HCT116 (cell line): ENCODE data around the gene FAM50A. TPM values are rescaled to one million over a fixed set of nuclear protein-coding genes. Genes with fewer than 3 reads are reported as not detected.

Experiments used
- ATAC-seq: fragments of 200-7000 bp; cut with Tn5 transposase; 2 replicates; pipeline ENCODE4 v1.9.1; 2020; ENCODE audit warnings: mild to moderate bottlenecking, moderate library complexity
- BruUV-seq: library from RNA; stranded (reverse); fragments of 400-500 nt; replicated peaks from 2 replicates; lab custom pipeline; 2021; lab: Mats Ljungman, UMichigan
- CTCF ChIA-PET: fragments of 300-600 bp; sonication (Branson Sonifier 250); formaldehyde crosslinking; loops from one replicate; lab custom pipeline; 2021; ENCODE audit warnings: antibody characterized with exemption; lab: Charles Lee
- POLR2A ChIA-PET: fragments of 300-600, 350-600 bp; sonication (Branson Sonifier 250); formaldehyde crosslinking; loops from one replicate; lab custom pipeline; 2021; ENCODE audit warnings: antibody characterized with exemption; lab: Charles Lee
- RAD21 ChIA-PET, 2 experiments: fragments of 300-600 bp; sonication (Branson Sonifier 250); formaldehyde crosslinking; loops; one replicate each; lab custom pipeline; 2023; ENCODE audit warnings: low total read pairs in 2 of 2; ENCODE audit not compliant: uncharacterized antibody in 2 of 2, unreplicated experiment in 2 of 2, low non-redundant PET in 1 of 2; lab: Charles Lee
- DNase-seq: peaks from one replicate; pipeline ENCODE4 v3.0.0-alpha.2; 2010; ENCODE audit warnings: low read depth, low spot score
- H2AFZ ChIP-seq: fragments of 200-600 bp; shearing (Covaris generic), sonication (generic); 2 replicates; pipeline ENCODE4 v1.6.1; 2017; ENCODE audit warnings: low read depth, mixed run types, mixed read lengths, antibody characterized with exemption, low read length; ENCODE audit not compliant: poor library complexity, severe bottlenecking
- H3K27ac ChIP-seq: 2 replicates; pipeline ENCODE4 v1.5.1; 2012; ENCODE audit warnings: low read depth, low read length
- H3K27me3 ChIP-seq: fragments of 200-600 bp; sonication (generic); 2 replicates; pipeline ENCODE4 v1.6.1; 2016; ENCODE audit warnings: mixed run types, low read length, mixed read lengths; ENCODE audit not compliant: insufficient read depth
- H3K36me3 ChIP-seq, 2 experiments: fragments of 200-500 bp in 1 of 2; fragments of 200-600 bp in 1 of 2; sonication (Bioruptor generic) in 1 of 2; sonication (generic) in 1 of 2; 2 replicates each; pipeline versions ENCODE4 v1.5.1 to v1.6.1; 2014 to 2016; ENCODE audit warnings: low read length in 2 of 2, inconsistent platforms in 1 of 2, mixed read lengths in 1 of 2, mixed run types in 1 of 2; ENCODE audit not compliant: insufficient read depth in 2 of 2, control insufficient read depth in 1 of 2
- H3K4me1 ChIP-seq, 2 experiments: fragments of 200-600 bp in 1 of 2; sonication (generic) in 1 of 2; 2 replicates each; pipeline versions ENCODE4 v1.5.1 to v1.6.1; 2012 to 2017; ENCODE audit warnings: low read length in 2 of 2, inconsistent platforms in 1 of 2, mild to moderate bottlenecking in 1 of 2, mixed read lengths in 1 of 2, mixed run types in 1 of 2, moderate library complexity in 1 of 2; ENCODE audit not compliant: insufficient read depth in 2 of 2, control insufficient read depth in 1 of 2
- H3K4me2 ChIP-seq: fragments of 200-600 bp; sonication (generic); 2 replicates; pipeline ENCODE4 v1.6.1; 2017; ENCODE audit warnings: mixed run types, low read length, mixed read lengths
- H3K4me3 ChIP-seq, 2 experiments: fragments of 200-600 bp in 1 of 2; sonication (generic) in 1 of 2; replicated peaks in 1 of 2; 2 replicates each; pipeline ENCODE4 v1.5.1; 2011 to 2016; ENCODE audit warnings: low read length in 2 of 2, control low read depth in 1 of 2, low read depth in 1 of 2, mild to moderate bottlenecking in 1 of 2, mixed read lengths in 1 of 2, mixed run types in 1 of 2
- H3K79me2 ChIP-seq: fragments of 200-600 bp; sonication (generic); 2 replicates; pipeline ENCODE4 v1.6.1; 2017; ENCODE audit warnings: mild to moderate bottlenecking, mixed run types, low read length, moderate library complexity, mixed read lengths; ENCODE audit not compliant: insufficient read depth
- H3K9ac ChIP-seq: fragments of 200-600 bp; sonication (generic); 2 replicates; pipeline ENCODE4 v1.6.1; 2016; ENCODE audit warnings: low read length, mixed read lengths
- H3K9me2 ChIP-seq: fragments of 200-600 bp; sonication (generic), shearing (Covaris generic); 2 replicates; pipeline ENCODE4 v1.6.1; 2017; ENCODE audit warnings: mixed run types, mild to moderate bottlenecking, moderate library complexity; ENCODE audit not compliant: insufficient read depth
- H3K9me3 ChIP-seq, 2 experiments: fragments of 200-500 bp in 1 of 2; fragments of 200-600 bp in 1 of 2; sonication (Bioruptor generic) in 1 of 2; sonication (generic) in 1 of 2; 2 replicates each; pipeline ENCODE4 v1.6.1; 2014 to 2017; ENCODE audit warnings: low read length in 2 of 2, mixed read lengths in 2 of 2, inconsistent platforms in 1 of 2, low read depth in 1 of 2, mild to moderate bottlenecking in 1 of 2, mixed run types in 1 of 2, moderate library complexity in 1 of 2; ENCODE audit not compliant: control insufficient read depth in 1 of 2, insufficient read depth in 1 of 2
- H4K20me1 ChIP-seq: fragments of 200-600 bp; sonication (generic), shearing (Covaris generic); 2 replicates; pipeline ENCODE4 v1.6.1; 2017; ENCODE audit warnings: mixed run types, mild to moderate bottlenecking, moderate library complexity; ENCODE audit not compliant: insufficient read depth
- ATF3 ChIP-seq: IDR thresholded peaks from 2 replicates; pipeline ENCODE4 v1.6.1; 2012
- CBX3 ChIP-seq: IDR thresholded peaks from 2 replicates; pipeline ENCODE4 v1.6.1; 2012; ENCODE audit warnings: low read depth
- CEBPB ChIP-seq: IDR thresholded peaks from 2 replicates; pipeline ENCODE4 v1.6.1; 2012; ENCODE audit warnings: low read depth
- CTCF ChIP-seq, 3 experiments: fragments of 200-600 bp in 1 of 3; sonication (generic) in 1 of 3; IDR thresholded peaks in 2 of 3; conservative IDR thresholded peaks in 1 of 3; 2 replicates each; pipeline ENCODE4 v1.5.1; 2012 to 2017; ENCODE audit warnings: low read depth in 2 of 3, low read length in 2 of 3, antibody characterized with exemption in 1 of 3, borderline replicate concordance in 1 of 3, control low read depth in 1 of 3, mild to moderate bottlenecking in 1 of 3, mixed read lengths in 1 of 3, mixed run types in 1 of 3, moderate library complexity in 1 of 3; ENCODE audit not compliant: insufficient read depth in 1 of 3
- EGR1 ChIP-seq: IDR thresholded peaks from 2 replicates; pipeline ENCODE4 v1.6.1; 2012; ENCODE audit warnings: low read depth
- ELF1 ChIP-seq: IDR thresholded peaks from 2 replicates; pipeline ENCODE4 v1.6.1; 2012; ENCODE audit warnings: low read depth, borderline replicate concordance
- EZH2 ChIP-seq: fragments of 200-600 bp; sonication (generic); IDR thresholded peaks from 2 replicates; pipeline ENCODE4 v1.6.1; 2017; ENCODE audit warnings: antibody characterized with exemption, mixed run types
- FOSL1 ChIP-seq: IDR thresholded peaks from 2 replicates; pipeline ENCODE4 v1.6.1; 2012; ENCODE audit warnings: low read depth
- JUND ChIP-seq: IDR thresholded peaks from 2 replicates; pipeline ENCODE4 v1.6.1; 2012
- MAX ChIP-seq: IDR thresholded peaks from 2 replicates; pipeline ENCODE4 v1.6.1; 2012
- POLR2A ChIP-seq: IDR thresholded peaks from 2 replicates; pipeline ENCODE4 v1.7.0; 2011; ENCODE audit warnings: borderline replicate concordance; ENCODE audit not compliant: insufficient read depth, insufficient read length; ENCODE audit errors: extremely low read depth
- POLR2AphosphoS5 ChIP-seq: IDR thresholded peaks from 2 replicates; pipeline ENCODE4 v1.6.1; 2011; ENCODE audit warnings: mild to moderate bottlenecking, low read depth, low read length, moderate library complexity
- RAD21 ChIP-seq: IDR thresholded peaks from 2 replicates; pipeline ENCODE4 v1.6.1; 2012; ENCODE audit warnings: low read depth, mild to moderate bottlenecking
- REST ChIP-seq: IDR thresholded peaks from 2 replicates; pipeline ENCODE4 v1.6.1; 2012; ENCODE audit warnings: low read depth
- SP1 ChIP-seq: IDR thresholded peaks from 2 replicates; pipeline ENCODE4 v1.6.1; 2012; ENCODE audit warnings: low read depth
- SRF ChIP-seq: IDR thresholded peaks from 2 replicates; pipeline ENCODE4 v1.6.1; 2012; ENCODE audit warnings: low read depth
- YY1 ChIP-seq: IDR thresholded peaks from 2 replicates; pipeline ENCODE4 v1.6.1; 2011; ENCODE audit warnings: low read length, low read depth, moderate library complexity, mild to moderate bottlenecking; ENCODE audit not compliant: insufficient replicate concordance; ENCODE audit errors: extremely low read depth
- ZFX ChIP-seq: fragments of 450-650 bp; IDR thresholded peaks from 2 replicates; pipeline ENCODE4 v1.6.1; 2017
- ZNF274 ChIP-seq: fragments of 200-500 bp; sonication (Bioruptor generic); IDR thresholded peaks from 2 replicates; pipeline ENCODE4 v1.6.1; 2014; ENCODE audit warnings: mild to moderate bottlenecking, low read depth, low read length, inconsistent platforms
- intact Hi-C: fragments of 100-400 bp; cut with micrococcal nuclease; formaldehyde crosslinking; loops from 2 replicates; pipeline ENCODE4 v1.10.0; 2022
- total RNA-seq: library from RNA; stranded (reverse); gene quantifications from one replicate; pipeline ENCODE4 v1.2.1, GENCODE V29; 2021; ENCODE audit not compliant: unreplicated experiment

The FAM50A gene
- total RNA-seq, 1 experiment from 2014 or later, result 46.5 TPM

GRCh38 chrX:154458954-154459778, 15.2 kb downstream of the FAM50A start (continued):
- no peak for TF ChIP-seq SRF
- TF ChIP-seq EZH2, result no peak
- no peak for TF ChIP-seq MAX
- TF ChIP-seq RAD21, result no peak

- Histone ChIP-seq H3K27me3 (no peaks in the 10 kb centered on the region), H3K4me3 (no peak overlapping the region), H3K36me3 (peaks cover 0 to 4% of the 10 kb centered on the region in 2 experiments; a peak in 1 of 4 replicates), H3K27ac (peak overlapping the region; percentile 43; the same call in 1 of the 2 replicates), H3K9me2 (no peaks in the 10 kb centered on the region), H4K20me1 (no peaks in the 10 kb centered on the region), H2AFZ (no peak overlapping the region), H3K79me2 (peaks cover 24% of the 10 kb centered on the region), H3K4me1 (peaks cover 7 to 12% of the 10 kb centered on the region in 2 experiments; a peak in 1 of 4 replicates), H3K9me3 (no peaks in the 10 kb centered on the region), H3K9ac (no peak overlapping the region), H3K4me2 (peak overlapping the region; percentile 75)
- BruUV-seq, result no TSS peak
- DNase-seq (no peak), ATAC-seq (no peak)
- no peak for TF ChIP-seq SRF
- no peak for TF ChIP-seq CEBPB
- TF ChIP-seq RAD21, result no peak
- TF ChIP-seq ATF3, result no peak
- TF ChIP-seq CBX3, result no peak
- TF ChIP-seq REST, result no peak
- no peak for TF ChIP-seq ZNF274
- no peak for TF ChIP-seq MAX
- TF ChIP-seq JUND, result no peak
- no peak for TF ChIP-seq POLR2AphosphoS5
- TF ChIP-seq EGR1, result no peak
- no peak for TF ChIP-seq SP1
- no peak for TF ChIP-seq ZFX
- no peak for TF ChIP-seq EZH2
- no peak for TF ChIP-seq POLR2A
- TF ChIP-seq YY1, result no peak
- TF ChIP-seq FOSL1, result no peak
- TF ChIP-seq ELF1, result no peak
- no peak for TF ChIP-seq CTCF (IDR thresholded peaks at IDR 0.05 in 2 of 3, conservative IDR thresholded peaks at IDR 0.05 in 1 of 3; ENCODE audit: borderline replicate concordance in 1 of 3, insufficient read depth in 1 of 3, low read depth in 2 of 3, low read length in 2 of 3)
- intact Hi-C loops, result no loop called here
- CTCF ChIA-PET, result no interaction called here
- POLR2A ChIA-PET, result no interaction called here
- RAD21 ChIA-PET, result no interaction called here
Measured at GRCh38 chrX:154459832-154460231, 15.9 kb downstream of the FAM50A start.
